Activated CD4-positive, alpha-beta T cell treated with anti-CD3 and anti-CD28 coated beads, Interleukin-2, amount 10 ng/mL, durations not matched to agents 24 days and 14 days (primary cell): ENCODE data around the gene GPX5. TPM values are rescaled to one million over a fixed set of nuclear protein-coding genes. Genes with fewer than 3 reads are reported as not detected.

Source experiments
- DNase-seq: peaks from one replicate; pipeline ENCODE4 v3.0.0; 2022
- H3K27ac Mint-ChIP-seq: one replicate; pipeline ENCODE4 v1.8.0; 2022; ENCODE audit warnings: mild to moderate bottlenecking, mixed read lengths
- H3K27me3 Mint-ChIP-seq: one replicate; pipeline ENCODE4 v1.8.0; 2022; ENCODE audit warnings: mixed read lengths
- H3K36me3 Mint-ChIP-seq: one replicate; pipeline ENCODE4 v1.8.0; 2022; ENCODE audit warnings: low read depth, mild to moderate bottlenecking, mixed read lengths
- H3K4me1 Mint-ChIP-seq: one replicate; pipeline ENCODE4 v1.8.0; 2021; ENCODE audit warnings: mixed read lengths
- H3K4me3 Mint-ChIP-seq: one replicate; pipeline ENCODE4 v1.8.0; 2022; ENCODE audit warnings: mild to moderate bottlenecking, moderate library complexity, mixed read lengths
- H3K9me3 Mint-ChIP-seq: one replicate; pipeline ENCODE4 v1.8.0; 2021; ENCODE audit warnings: mixed read lengths
- intact Hi-C: fragments of 100-400 bp; cut with micrococcal nuclease; formaldehyde crosslinking; loops from one replicate; pipeline ENCODE4 v1.15.1; 2023
- total RNA-seq: library from RNA; stranded (reverse); gene quantifications from 2 replicates; pipeline ENCODE4 v1.2.3, GENCODE V29; 2022

Gene GPX5, protein sequence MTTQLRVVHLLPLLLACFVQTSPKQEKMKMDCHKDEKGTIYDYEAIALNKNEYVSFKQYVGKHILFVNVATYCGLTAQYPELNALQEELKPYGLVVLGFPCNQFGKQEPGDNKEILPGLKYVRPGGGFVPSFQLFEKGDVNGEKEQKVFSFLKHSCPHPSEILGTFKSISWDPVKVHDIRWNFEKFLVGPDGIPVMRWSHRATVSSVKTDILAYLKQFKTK
- total RNA-seq: not detected in 2 replicates

DNA sequence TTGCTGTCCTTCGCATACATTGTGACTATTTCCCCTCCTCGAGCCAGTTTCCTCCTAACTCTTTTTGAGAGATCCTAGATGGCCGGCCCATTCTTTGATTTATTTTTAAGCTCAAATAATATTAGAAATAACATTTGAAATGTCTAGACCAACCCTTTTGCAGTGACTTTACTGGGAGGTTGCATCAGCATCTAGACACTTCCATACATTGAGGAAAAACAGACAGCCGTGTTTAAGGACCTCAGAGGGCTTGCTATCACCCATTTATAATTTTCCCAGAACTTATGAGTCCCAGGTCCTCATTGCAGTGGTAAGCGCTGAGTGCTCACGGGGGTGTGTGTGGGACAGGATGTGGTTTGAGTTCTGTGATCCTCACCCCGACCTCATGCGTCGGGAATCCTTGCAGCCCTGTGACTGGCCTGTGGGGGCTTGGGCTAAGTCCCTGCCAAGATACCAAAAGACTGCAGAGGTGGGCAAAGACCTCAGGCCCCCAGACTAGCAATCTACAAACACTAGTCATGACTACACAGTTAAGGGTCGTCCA is at the start of gene GPX5:
Gene GPX5, plus strand, starts transcription at position 386 of the 544 bp plus-strand sequence. Its CDS starts 133 bp downstream, at position 519.
- Mint-ChIP-seq H3K36me3 (no peaks in the 10 kb centered on the region), H3K27me3 (peaks cover 52% of the 10 kb centered on the region), H3K27ac (no peak within 1 kb of the TSS), H3K4me1 (peaks cover 22% of the 10 kb centered on the region), H3K9me3 (no peaks in the 10 kb centered on the region), H3K4me3 (no peak within 1 kb of the TSS)
- intact Hi-C loops: no loop called here
- peak; percentile 63 for DNase-seq

GRCh38 chr6:28478518-28478917 is 47.2 kb upstream of the GPX5 start:
- Mint-ChIP-seq H3K9me3 (no peaks in the 10 kb centered on the region), H3K27me3 (peaks cover 73% of the 10 kb centered on the region), H3K4me1 (peaks cover 12% of the 10 kb centered on the region), H3K36me3 (no peaks in the 10 kb centered on the region), H3K4me3 (peak overlapping the region; percentile 22), H3K27ac (no peak overlapping the region)
- intact Hi-C loops: no loop called here
- no peak for DNase-seq

GRCh38 chr6:28480253-28480932 is 45.3 kb upstream of the GPX5 start:
- DNase-seq: no peak
- H3K27ac Mint-ChIP-seq: no peak overlapping the region
- peaks cover 4% of the 10 kb centered on the region for H3K9me3 Mint-ChIP-seq
- H3K4me3 Mint-ChIP-seq: no peak overlapping the region
- H3K36me3 Mint-ChIP-seq: no peaks in the 10 kb centered on the region
- intact Hi-C loops: no loop called here
- H3K4me1 Mint-ChIP-seq: peaks cover 5% of the 10 kb centered on the region
- peaks cover 63% of the 10 kb centered on the region for H3K27me3 Mint-ChIP-seq

GRCh38 chr6:28485482-28485881 is 40.2 kb upstream of the GPX5 start:
- intact Hi-C loops: loop anchor here (5.0 kb wide), 1 partner anchor 43 kb away; the partner anchor contains the start of gene ZSCAN23
- Mint-ChIP-seq H3K27ac (no peak overlapping the region), H3K27me3 (peaks cover 49% of the 10 kb centered on the region), H3K4me1 (peaks cover 16% of the 10 kb centered on the region), H3K9me3 (peaks cover 10% of the 10 kb centered on the region), H3K36me3 (peaks cover 2% of the 10 kb centered on the region), H3K4me3 (no peak overlapping the region)
- no peak for DNase-seq

GRCh38 chr6:28486533-28486932 is 39.1 kb upstream of the GPX5 start:
- H3K4me1 Mint-ChIP-seq: peaks cover 18% of the 10 kb centered on the region
- DNase-seq: no peak
- no peak overlapping the region for H3K27ac Mint-ChIP-seq
- peaks cover 2% of the 10 kb centered on the region for H3K36me3 Mint-ChIP-seq
- H3K4me3 Mint-ChIP-seq: no peak overlapping the region
- peaks cover 49% of the 10 kb centered on the region for H3K27me3 Mint-ChIP-seq
- intact Hi-C loops: loop anchor here (5.0 kb wide), 1 partner anchor 44 kb away; the partner anchor contains the start of gene ZSCAN23
- peaks cover 10% of the 10 kb centered on the region for H3K9me3 Mint-ChIP-seq

DNA sequence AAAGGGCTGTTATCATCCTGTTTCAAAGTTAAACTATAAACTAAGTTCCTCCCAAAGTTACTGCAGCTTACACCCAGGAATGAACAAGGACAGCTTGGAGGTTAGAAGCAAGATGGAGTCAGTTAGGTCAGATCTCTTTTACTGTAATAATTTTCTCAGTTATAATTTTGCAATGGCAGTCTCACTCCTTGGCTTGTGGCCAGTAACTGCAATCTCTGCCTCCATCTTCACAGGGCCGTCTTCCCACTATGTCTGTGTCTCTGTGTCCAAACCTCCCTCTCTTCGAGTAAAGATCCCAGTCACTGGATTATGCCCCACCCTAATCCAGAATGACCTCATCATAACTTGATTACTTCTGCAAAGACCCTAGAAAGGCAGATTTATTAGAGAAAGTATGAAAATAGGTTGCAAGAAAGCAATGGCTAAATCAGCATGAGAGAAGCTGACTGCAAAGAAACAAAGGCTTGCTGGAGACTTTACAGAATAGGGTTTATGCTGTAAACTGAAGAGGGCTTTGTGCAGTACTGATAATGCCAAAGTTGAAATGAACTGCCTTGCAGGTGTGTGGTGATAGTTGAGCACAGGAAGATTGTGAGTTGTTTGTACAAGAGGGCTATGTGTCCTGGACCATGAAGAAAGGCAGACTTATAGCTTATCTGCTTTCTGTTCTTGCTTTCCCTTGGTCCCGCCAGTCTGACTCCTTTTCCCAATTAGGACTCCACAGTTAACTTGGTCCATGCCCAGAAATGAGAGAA is 38.5 kb upstream of the GPX5 start:
- H3K27me3 Mint-ChIP-seq: peaks cover 48% of the 10 kb centered on the region
- H3K27ac Mint-ChIP-seq: no peak overlapping the region
- peaks cover 18% of the 10 kb centered on the region for H3K4me1 Mint-ChIP-seq
- peaks cover 10% of the 10 kb centered on the region for H3K9me3 Mint-ChIP-seq
- H3K4me3 Mint-ChIP-seq: no peak overlapping the region
- peaks cover 2% of the 10 kb centered on the region for H3K36me3 Mint-ChIP-seq
- intact Hi-C loops: loop anchor here (5.0 kb wide), 1 partner anchor 45 kb away; the partner anchor contains the start of gene ZSCAN23
- no peak for DNase-seq

DNA sequence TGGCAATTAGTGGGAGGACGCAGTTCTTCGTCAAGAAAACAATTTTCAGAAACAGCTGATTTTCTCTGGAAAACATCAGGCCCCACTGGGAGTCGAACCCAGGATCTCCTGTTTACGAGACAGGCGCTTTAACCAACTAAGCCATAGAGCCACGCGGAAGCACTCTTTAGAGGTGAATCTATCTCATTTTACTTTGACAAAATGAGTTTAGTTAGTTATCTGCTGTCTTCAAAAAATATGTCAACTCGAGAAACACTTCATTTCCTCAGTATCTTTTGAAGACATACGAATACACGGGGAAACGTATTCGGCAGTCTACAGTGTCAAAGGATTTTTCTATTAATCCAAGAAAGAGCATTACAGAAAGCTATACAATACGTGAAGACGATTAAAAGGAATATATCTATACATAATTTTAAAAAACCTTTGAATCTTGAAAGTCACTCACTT is 36.7 kb upstream of the GPX5 start:
- H3K36me3 Mint-ChIP-seq: peaks cover 2% of the 10 kb centered on the region
- peaks cover 10% of the 10 kb centered on the region for H3K9me3 Mint-ChIP-seq
- peak; percentile 75 for DNase-seq
- peak overlapping the region; percentile 61 for H3K27ac Mint-ChIP-seq
- intact Hi-C loops: loop anchor here (5.0 kb wide), 1 partner anchor 47 kb away; the partner anchor contains the start of gene ZSCAN23
- H3K27me3 Mint-ChIP-seq: peaks cover 44% of the 10 kb centered on the region
- peak overlapping the region; percentile 77 for H3K4me3 Mint-ChIP-seq
- H3K4me1 Mint-ChIP-seq: peaks cover 18% of the 10 kb centered on the region

DNA sequence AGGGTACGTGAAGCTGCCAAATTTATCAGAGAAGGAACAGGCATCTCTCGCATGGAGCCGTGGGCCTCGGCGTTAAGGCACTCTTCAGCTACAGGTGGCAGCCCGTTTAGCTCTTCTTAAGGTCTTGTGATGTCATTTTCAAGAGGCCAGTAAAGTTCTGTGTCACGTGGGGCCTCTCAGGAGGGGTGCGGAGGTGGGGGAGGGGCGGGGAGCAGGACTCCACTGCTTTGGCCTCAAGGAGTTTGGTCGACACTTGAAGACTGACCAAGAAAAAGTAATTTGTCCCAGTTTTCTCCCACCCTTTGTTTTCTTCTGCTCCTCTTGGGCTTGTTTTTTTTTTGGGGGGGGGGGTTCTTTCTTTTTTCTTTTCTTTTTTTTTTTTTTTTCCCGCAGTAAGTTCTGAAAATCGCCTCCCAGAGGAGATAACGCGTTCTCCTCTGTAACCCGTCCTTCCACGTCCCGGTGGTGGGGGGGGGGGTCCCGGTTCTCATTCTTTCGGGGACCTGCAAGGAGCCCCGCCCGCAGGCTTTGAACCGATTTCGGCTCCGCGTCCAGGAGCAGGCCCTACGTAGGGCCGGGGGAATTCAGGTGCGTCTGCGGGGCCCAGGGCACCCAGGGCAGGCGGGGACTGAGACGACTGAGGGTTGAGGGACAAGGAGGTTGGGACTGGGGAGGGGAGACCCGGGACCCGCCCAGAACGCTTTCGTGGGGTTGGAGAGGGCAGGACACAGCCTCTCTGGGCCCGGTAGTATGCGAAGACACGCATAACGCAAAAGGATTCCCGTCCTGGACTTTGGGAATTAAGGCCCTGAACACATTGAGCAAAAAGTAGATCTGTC is 36.1 kb upstream of the GPX5 start:
- intact Hi-C loops: loop anchor here (2.0 to 5.0 kb wide), 2 partner anchors 47 to 53 kb away; partner anchors contain the start of gene ZSCAN23
- Mint-ChIP-seq H3K4me1 (peaks cover 18% of the 10 kb centered on the region), H3K36me3 (peaks cover 2% of the 10 kb centered on the region), H3K9me3 (peaks cover 10% of the 10 kb centered on the region), H3K4me3 (peak overlapping the region; percentile 77), H3K27ac (peak overlapping the region; percentile 70), H3K27me3 (peaks cover 46% of the 10 kb centered on the region)
- peak; percentile 79 for DNase-seq

- H3K9me3 Mint-ChIP-seq: peaks cover 6% of the 10 kb centered on the region
- H3K36me3 Mint-ChIP-seq: peaks cover 2% of the 10 kb centered on the region
- peak overlapping the region; percentile 70 for H3K27ac Mint-ChIP-seq
- H3K4me3 Mint-ChIP-seq: peak overlapping the region; percentile 77
- peak; percentile 61 for DNase-seq
- peaks cover 47% of the 10 kb centered on the region for H3K27me3 Mint-ChIP-seq
- peaks cover 17% of the 10 kb centered on the region for H3K4me1 Mint-ChIP-seq
- intact Hi-C loops: loop anchor here (2.0 kb wide), 1 partner anchor 52 kb away; no protein-coding TSS in a partner anchor
Measured at GRCh38 chr6:28490205-28490890, 35.3 kb upstream of the GPX5 start.

DNA sequence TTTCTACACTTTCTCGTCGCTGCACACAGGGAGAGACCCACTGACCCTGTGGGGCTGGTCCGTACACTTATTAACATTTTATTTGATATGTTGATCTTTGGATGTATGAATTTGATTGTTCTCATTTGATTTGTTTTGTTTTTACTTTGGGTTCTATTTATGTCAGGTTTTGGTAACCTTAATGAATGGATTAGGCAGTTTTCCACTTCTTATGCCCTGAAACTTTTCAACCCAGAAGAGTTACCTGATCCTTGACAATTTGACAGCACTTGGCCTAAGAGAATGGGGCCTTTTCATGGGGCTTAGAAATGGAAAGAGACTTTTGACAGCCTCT is 33.7 kb upstream of the GPX5 start:
- Mint-ChIP-seq H3K4me3 (no peak overlapping the region), H3K27ac (no peak overlapping the region), H3K36me3 (peaks cover 2% of the 10 kb centered on the region), H3K27me3 (peaks cover 43% of the 10 kb centered on the region), H3K4me1 (peaks cover 15% of the 10 kb centered on the region), H3K9me3 (no peaks in the 10 kb centered on the region)
- DNase-seq: no peak
- intact Hi-C loops: loop anchor here (2.0 kb wide), 1 partner anchor 51 kb away; no protein-coding TSS in a partner anchor

- Mint-ChIP-seq H3K27ac (no peak overlapping the region), H3K9me3 (no peaks in the 10 kb centered on the region)
- DNase-seq: no peak
Measured at GRCh38 chr6:28496099-28496779, 29.4 kb upstream of the GPX5 start.

GRCh38 chr6:28497306-28497705 is 28.4 kb upstream of the GPX5 start:
- H3K36me3 Mint-ChIP-seq: no peaks in the 10 kb centered on the region

More at GRCh38 chr6:28496099-28496779, 29.4 kb upstream of the GPX5 start:
- Mint-ChIP-seq H3K4me3 (no peak overlapping the region), H3K27me3 (peaks cover 35% of the 10 kb centered on the region), H3K36me3 (no peaks in the 10 kb centered on the region), H3K4me1 (no peaks in the 10 kb centered on the region)
- intact Hi-C loops: loop anchor here (1.0 kb wide), 1 partner anchor 188 kb away; no protein-coding TSS in a partner anchor

More at GRCh38 chr6:28497306-28497705, 28.4 kb upstream of the GPX5 start:
- H3K9me3 Mint-ChIP-seq: no peaks in the 10 kb centered on the region
- H3K4me3 Mint-ChIP-seq: no peak overlapping the region
- intact Hi-C loops: no loop called here
- no peaks in the 10 kb centered on the region for H3K4me1 Mint-ChIP-seq
- H3K27ac Mint-ChIP-seq: no peak overlapping the region
- H3K27me3 Mint-ChIP-seq: peaks cover 27% of the 10 kb centered on the region
- DNase-seq: no peak
